ENCODE results near the gene CLIP3.
"Not testable (repeated sequence)": the region's sequence is repeated elsewhere in the genome, so short reads cannot be mapped to it uniquely, and the experiment has no call there.

The CLIP3 gene

DNA sequence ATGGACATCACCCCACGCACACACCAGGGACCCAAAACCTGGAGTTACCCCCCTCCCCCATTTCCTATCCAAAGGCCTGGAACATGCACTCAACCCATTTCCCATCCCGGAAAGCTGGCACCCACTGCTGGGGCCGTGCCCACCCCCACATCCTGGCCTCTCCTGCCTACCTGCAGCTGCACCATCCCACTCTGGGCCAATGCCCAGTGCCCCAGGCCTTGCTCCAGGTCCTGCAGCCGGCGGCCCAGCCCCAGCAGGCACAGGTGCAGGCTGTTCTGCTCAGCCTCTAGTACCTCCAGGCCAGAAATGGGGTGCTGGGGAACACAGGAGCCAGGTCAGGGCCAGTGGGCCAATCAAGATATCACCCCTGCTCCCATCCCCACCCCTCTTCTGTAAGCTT lies 25.7 kb downstream of the CLIP3 start:
- no peak for DNase-seq

- DNase-seq, result no peak
Observed at GRCh38 chr19:36003284-36003683, 29.4 kb downstream of the CLIP3 start.

- DNase-seq, result no peak
Observed at GRCh38 chr19:36001605-36002004, 31.1 kb downstream of the CLIP3 start.

- no peak for DNase-seq
Observed at GRCh38 chr19:35996777-35997176, 35.9 kb downstream of the CLIP3 start.

GRCh38 chr19:35995048-35995993 lies 37.4 kb downstream of the CLIP3 start, which contains the start of gene SDHAF1:
TSS of gene SDHAF1 (plus strand) at chr19:35995188. CDS start at chr19:35995275, 87 bp downstream.
- peak; percentile 95 for DNase-seq

DNA sequence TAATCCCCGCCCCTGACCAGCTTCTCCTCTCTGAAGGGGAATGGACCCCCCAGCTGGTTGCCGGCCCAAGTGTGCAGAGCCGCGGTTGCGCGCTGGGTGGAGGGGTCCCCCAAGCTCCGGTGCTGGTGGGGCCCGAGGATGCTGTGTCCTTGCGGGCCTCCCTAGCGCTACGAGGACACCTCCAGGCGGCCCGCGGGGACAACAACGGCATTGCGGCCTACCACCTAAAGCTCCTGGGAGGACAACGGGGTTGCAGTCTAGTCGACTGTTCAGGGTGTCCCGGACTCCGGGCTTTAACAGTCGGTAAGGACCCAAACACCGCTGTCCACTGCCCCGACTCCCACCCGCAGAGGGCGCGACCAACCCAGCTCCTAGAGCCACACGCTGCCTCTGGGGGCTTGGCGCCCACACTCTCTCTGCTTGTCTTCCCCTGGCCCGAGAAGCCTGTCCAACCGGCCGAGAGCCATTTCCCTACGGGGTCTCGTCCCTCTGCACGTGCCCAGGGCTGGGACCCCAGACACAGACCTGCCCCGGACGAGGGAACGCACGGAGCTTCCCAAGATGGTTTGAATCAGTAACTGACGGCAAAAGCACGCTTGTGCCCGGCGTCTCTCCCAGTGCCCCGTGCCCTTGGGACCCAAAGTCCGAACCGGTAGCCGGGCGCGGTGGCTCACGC lies 38.6 kb downstream of the CLIP3 start:
- peak; percentile 12 for DNase-seq

DNA sequence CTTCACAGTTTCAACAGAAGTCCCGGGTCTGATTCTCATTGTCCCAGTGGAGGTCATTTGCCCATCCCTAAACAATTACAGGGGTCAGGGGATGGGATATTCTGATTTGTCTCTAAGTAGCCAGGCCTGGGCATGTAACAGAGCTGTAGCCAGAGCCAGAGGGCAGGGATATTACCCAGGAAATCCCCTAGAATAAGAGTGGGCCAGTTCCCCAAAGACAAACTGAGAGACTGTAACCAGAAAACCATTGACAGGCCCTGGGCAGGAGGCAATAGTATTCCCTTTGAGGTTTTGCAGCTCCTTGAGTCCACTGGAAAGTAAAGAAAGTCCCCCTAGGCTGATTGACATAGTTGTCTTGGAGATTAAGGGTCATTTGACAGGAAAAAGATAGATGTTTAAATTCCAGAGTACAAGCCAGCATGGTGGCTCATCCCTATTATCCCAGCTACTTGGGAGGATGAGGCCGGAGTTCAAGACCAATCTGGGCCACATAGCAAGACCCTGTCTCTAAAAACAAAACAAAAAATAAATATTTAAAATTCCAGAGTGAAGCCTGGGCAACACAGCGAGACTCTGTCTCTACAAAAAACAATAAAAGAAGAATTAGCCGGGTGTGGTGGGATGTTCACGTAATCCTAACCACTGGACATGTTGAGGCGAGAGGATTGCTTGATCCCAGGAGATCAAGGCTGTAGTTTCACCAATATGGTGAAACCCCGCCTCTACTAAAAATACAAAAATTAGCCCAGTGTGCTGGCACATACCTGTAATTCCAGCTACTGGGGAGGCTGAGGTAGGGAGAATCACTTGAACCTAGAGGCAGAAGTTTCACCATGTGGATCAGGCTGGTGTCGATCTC lies 39.5 kb downstream of the CLIP3 start:
- no peak for DNase-seq

DNA sequence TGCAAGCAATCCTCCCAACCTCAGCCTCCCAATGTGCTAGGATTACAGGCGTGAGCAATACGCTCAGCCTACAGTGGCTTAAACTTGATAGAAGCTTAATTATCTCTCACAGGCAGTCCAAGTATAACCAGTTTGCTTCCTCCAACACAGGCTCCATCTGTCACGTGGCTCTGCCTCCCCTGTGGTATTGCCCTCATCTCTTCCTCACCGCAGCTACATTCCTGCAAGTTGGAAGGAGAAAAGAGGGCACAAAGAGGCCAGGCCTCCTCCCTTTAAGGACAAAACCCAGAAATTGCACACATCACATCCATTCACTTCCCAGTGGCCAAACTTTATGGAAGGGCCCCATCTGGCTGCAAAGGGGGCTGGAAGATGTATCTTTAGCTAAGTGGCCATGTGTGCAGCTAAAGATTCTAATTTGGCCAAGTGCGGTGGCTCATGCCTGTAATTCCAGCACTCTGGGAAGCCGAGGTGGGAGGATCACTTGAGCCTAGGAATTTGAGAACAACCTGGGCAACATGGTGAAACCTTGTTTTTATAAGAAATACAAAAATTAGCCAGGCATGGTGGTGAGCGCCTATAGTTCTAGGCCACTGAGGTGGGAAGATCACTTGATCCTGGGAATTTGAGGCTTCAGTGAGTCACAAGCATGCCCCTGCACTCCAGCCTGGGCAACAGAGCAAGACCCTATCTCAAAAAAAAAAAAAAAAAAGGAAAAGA lies 40.8 kb downstream of the CLIP3 start:
- no peak for DNase-seq

DNA sequence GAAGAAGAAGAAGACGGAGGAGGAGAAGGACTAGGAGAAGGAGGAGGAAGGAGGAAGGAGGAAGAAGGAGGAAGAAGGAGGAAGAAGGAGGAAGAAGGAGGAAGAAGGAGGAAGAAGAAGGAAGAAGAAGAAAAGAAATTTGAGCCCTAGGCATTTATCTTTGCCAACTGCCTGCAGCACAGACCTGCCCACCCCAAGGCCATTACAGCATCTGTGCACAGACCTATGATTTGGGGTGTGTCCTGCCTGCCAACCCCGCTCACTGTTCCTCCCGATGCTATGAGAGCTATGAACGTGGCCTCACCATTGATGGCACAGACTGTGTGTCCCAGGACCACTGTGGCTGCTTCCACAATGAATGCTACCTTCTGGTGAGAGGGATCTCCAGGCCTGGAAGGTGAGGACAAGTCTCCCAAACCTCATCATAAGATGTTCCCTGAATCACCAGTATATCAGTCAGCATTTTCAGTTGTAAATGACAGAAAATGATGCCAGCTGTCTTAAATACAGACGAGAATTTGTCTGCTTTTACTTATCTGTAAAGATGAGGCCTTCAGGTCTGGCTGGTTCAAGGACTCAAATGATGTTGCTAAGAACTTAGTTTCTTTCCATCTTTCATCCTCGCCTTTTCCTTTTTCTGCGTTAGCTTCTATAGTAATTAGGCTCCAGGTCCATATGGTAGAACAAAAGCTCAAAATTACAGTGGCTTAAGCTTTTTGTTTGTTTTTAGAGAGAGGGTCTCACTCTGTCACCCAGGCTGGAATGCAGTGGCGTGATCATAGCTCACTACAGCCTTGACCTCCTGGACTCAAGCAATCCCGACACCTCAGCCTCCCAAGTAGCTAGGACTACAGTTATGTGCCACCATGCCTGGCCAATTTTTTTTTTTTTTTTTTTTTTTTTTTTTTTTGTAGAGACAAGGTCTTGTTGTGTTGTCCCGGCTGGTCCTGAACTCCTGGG lies 41.6 kb downstream of the CLIP3 start:
- no peak for DNase-seq

- no peak for DNase-seq
Observed at GRCh38 chr19:35990156-35990555, 42.5 kb downstream of the CLIP3 start.

- no peak for DNase-seq
Observed at GRCh38 chr19:35988824-35989223, 43.8 kb downstream of the CLIP3 start.

- DNase-seq, result no peak
Observed at GRCh38 chr19:35987571-35987896, 45.1 kb downstream of the CLIP3 start.

DNA sequence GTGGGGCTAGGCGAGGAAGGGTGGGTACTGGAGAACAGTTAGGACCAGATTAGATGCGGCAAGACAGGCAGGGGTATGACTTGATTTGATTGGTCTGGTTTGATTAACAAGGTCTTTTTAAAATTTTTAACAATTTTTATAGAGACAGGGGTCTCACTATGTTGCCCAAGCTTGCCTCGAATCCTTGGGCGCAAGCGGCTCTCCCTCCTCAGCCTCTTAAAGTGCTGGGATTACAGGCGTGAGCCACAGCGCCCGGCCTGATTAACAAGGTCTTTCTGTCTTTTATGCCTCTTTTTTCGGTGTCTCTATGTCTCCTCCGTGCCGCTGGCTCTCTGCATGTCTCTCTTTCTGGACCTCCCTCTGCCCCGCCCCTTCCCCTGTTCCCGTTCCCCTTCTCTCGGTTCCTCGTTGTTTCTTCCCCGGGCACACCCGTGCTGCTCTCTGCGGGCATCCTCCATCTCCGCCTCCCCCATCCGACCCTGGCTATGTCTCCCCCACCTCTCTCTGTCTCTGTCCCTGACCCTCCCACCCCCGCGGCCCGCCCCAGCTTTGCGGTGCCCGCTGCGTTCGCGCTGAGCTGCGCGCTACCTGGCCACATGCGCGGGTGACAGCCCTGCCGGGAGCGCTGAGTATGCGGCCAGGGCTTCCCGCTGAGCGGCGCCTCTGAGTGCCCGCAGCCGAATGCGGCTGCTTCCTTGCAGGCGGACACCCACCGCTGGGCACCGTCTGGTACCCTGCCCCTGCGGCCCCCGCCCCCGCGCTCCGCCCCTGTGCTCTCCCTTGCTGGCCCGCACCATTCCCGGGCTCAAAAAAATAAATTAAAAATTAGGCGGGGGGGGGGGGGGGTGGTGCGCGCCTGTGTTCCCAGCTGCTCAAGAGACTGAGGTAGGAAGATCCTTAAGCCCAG lies 45.8 kb downstream of the CLIP3 start:
- DNase-seq, result peak; percentile 19

DNA sequence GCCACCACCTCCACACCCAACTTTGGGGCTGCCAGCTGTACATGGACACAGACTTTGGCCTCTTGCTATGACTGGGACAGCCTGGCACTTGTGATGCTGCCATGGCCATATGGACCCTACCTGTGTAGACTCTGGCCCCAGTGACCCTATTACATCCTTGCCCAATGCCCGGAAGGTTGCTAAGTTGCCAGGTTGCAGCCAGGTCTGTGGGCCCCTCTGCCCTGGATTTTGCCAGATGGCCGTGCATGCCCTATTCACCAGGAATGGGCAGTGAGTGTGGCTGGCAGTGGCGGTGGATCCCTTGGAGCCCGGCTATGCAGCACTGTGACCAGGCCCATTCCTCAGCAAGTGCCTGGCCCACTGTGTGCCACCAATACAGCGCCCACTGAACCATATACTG lies 46.6 kb downstream of the CLIP3 start:
- no peak for DNase-seq

- no peak for DNase-seq
Observed at GRCh38 chr19:35983177-35983576, 49.5 kb downstream of the CLIP3 start.

DNA sequence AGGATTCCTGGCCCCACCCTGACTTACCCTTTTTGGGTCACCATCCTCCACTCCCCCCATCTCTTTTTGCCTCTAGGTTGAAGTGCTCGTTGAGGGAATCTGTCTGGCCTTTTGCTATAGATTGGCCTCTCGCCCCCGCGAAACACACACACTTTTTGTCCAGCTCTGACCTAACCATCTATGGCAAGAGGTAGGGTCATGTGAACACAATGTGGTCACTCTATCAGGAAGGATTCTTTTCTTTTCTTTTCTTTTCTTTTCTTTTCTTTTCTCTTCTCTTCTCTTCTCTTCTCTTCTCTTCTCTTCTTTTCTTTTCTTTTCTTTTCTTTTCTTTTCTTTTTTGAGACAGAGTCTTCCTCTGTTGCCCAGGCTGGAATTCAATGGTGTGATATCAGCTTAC lies 51.7 kb downstream of the CLIP3 start:
- DNase-seq, result not testable (repeated sequence)

GRCh38 chr19:35978832-35979365 lies 53.8 kb downstream of the CLIP3 start:
- DNase-seq, result no peak

DNA sequence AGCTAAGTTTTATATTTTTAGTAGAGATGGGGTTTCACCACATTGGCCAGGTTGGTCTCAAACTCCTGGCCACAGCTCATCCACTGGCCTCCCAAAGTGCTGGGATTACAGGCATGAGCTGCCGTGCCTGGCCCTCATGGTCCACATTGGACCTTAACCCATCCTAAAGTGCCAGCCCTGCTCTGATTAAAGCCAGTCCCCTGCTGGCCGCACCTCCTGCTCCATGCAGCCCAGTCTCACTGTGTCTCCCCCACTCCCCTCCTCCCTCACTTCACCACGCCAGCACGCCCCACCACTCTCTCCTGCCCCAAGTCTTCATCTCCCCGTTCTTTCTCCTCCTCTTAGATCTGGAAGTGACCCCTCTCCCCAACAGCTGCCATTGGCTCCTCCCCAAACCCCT lies 54.4 kb downstream of the CLIP3 start:
- no peak for DNase-seq

DNA sequence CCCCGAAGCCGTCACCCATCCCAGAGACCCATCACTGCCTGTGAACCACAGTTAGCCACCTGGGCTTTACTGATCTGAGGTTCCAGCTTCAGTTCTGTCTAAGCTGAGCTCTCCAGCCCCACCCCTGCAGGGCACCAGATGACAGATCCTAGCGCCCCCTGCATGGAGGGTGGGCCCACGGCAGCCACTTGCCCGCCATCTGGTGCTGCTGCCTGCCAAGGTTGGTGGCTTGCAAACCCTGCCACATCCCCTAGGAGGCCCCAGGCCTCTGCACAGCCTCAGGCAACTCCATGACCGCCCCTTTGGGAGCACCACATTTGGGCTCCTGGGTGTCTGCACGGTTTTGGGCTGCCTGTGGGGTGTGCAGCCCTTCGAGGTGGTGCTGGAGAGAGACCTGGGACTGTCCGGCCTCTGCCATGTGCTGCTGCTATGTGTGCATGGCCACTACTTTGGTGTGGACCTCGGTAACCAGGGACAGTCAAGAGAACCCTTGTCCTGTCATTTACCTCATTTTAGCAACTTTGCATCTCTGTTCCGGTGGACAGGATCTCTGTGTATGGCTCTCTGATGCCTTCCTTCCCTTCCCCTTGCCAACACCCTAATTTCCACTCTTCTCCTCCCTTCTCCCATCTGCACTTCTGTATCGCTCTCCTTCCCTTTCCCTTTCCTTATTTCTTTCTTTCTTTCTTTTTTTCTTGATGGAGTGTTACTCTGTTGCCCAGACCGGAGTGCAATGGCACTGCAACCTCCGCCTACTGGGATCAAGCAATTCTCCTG lies 55.0 kb downstream of the CLIP3 start:
- no peak for DNase-seq

Measured in stimulated activated CD4-positive, alpha-beta T cell treated with anti-CD3 and anti-CD28 coated beads, Interleukin-4, amount 100 ng/mL, for 1 hour (primary cell).